HepG2 (cell line): ENCODE data around the gene CCDC117. TPM values are rescaled to one million over a fixed set of nuclear protein-coding genes. Genes with fewer than 3 reads are reported as not detected.
A peak's percentile ranks its signal among the peaks of the same experiment; 100 is the strongest.

Experiments
- BATF2 ChIP-seq: sonication (generic); formaldehyde crosslinking; IDR thresholded peaks from 2 replicates; pipeline ENCODE4 v1.8.0; 2022; ENCODE audit warnings: mild to moderate bottlenecking, missing genetic modification reagents, moderate library complexity
- EHMT2 ChIP-seq: fragments of 200-600 bp; sonication (generic); IDR thresholded peaks from 2 replicates; pipeline ENCODE4 v1.7.0; 2017; ENCODE audit warnings: antibody characterized with exemption, low read depth, low read length, borderline replicate concordance
- ELK4 ChIP-seq: sonication (generic); formaldehyde crosslinking; IDR thresholded peaks from 2 replicates; pipeline ENCODE4 v1.9.0; 2021; ENCODE audit warnings: missing genetic modification reagents, borderline replicate concordance
- ISL2 ChIP-seq: sonication (generic); formaldehyde crosslinking; IDR thresholded peaks from 2 replicates; pipeline ENCODE4 v1.5.0; 2020; ENCODE audit warnings: missing genetic modification reagents
- MAFF ChIP-seq: IDR thresholded peaks from 2 replicates; pipeline ENCODE4 v1.6.1; 2011; ENCODE audit warnings: low read depth, low read length, improper control_type of control experiment
- MNT ChIP-seq: fragments of 450-650 bp; IDR thresholded peaks from 2 replicates; pipeline ENCODE4 v1.6.1; 2016
- MTF1 ChIP-seq: sonication (generic); formaldehyde crosslinking; IDR thresholded peaks from 2 replicates; pipeline ENCODE4 v1.5.0; 2020; ENCODE audit warnings: missing genetic modification reagents
- NBN ChIP-seq: fragments of 450-650 bp; conservative IDR thresholded peaks from 2 replicates; pipeline ENCODE4 v1.6.1; 2017
- NFAT5 ChIP-seq: sonication (generic); formaldehyde crosslinking; IDR thresholded peaks from 2 replicates; pipeline ENCODE4 v1.4.0; 2020; ENCODE audit warnings: missing genetic modification reagents
- NFE2L2 ChIP-seq: fragments of 150-350 bp; IDR thresholded peaks from 2 replicates; pipeline ENCODE4 v1.6.1; 2014; ENCODE audit warnings: low read length
- POLR2G ChIP-seq: fragments of 200-400 bp; formaldehyde crosslinking; IDR thresholded peaks from 2 replicates; pipeline ENCODE4 v1.6.1; 2018; ENCODE audit warnings: mild to moderate bottlenecking, low read depth, low read length, moderate library complexity
- SRSF4 ChIP-seq: fragments of 200-400 bp; formaldehyde crosslinking; IDR thresholded peaks from one replicate; pipeline ENCODE4 v1.6.1; 2018; ENCODE audit warnings: mild to moderate bottlenecking, low read depth, low read length, moderate library complexity; ENCODE audit not compliant: poor library complexity, severe bottlenecking
- U2AF2 ChIP-seq: fragments of 200-400 bp; formaldehyde crosslinking; IDR thresholded peaks from 2 replicates; pipeline ENCODE4 v1.6.1; 2017; ENCODE audit warnings: low read depth, mild to moderate bottlenecking, low read length
- YEATS4 ChIP-seq: sonication (generic); formaldehyde crosslinking; IDR thresholded peaks from 2 replicates; pipeline ENCODE4 v1.4.0; 2020; ENCODE audit warnings: missing genetic modification reagents, borderline replicate concordance
- ZNF605 ChIP-seq: sonication (generic); formaldehyde crosslinking; IDR thresholded peaks from 2 replicates; pipeline ENCODE4 v1.8.0; 2022; ENCODE audit warnings: mild to moderate bottlenecking, missing genetic modification reagents
- ZNF629 ChIP-seq: sonication (generic); formaldehyde crosslinking; conservative IDR thresholded peaks from 2 replicates; pipeline ENCODE4 v1.5.0; 2020; ENCODE audit warnings: missing genetic modification reagents
- polyA plus RNA-seq, 8 experiments: library from polyadenylated mRNA; depleted of rRNA in 3 of 8; stranded (reverse) in 7 of 8; unstranded in 1 of 8; fragments of >200 nt; fragmentation: Illumina TruSeq in 4 of 8; extraction: Trizol in 4 of 8; gene quantifications; 2 replicates each; pipeline versions ENCODE4 v1.2.1 to v1.2.3, GENCODE V29; 2011 to 2016; ENCODE audit warnings: low read depth in 4 of 8, missing spikeins in 1 of 8, mixed read lengths in 1 of 8; ENCODE audit not compliant: insufficient read depth in 1 of 8
- total RNA-seq, 5 experiments: library from RNA; depleted of rRNA; stranded (reverse); fragments of >200 nt; fragmentation: Illumina TruSeq; extraction: Trizol; gene quantifications; 2 replicates each; pipeline ENCODE4 v1.2.3, GENCODE V29; 2016; ENCODE audit warnings: low read depth in 1 of 5

The CCDC117 gene
- total and polyA plus RNA-seq, 2 of the 13 experiments (the other 11 are each of a cell fraction or from before 2014, with no cell fraction given) = 12.6 to 34.2 TPM

GRCh38 chr22:28792491-28793383, 20.2 kb downstream of the CCDC117 start (continued):
- TF ChIP-seq U2AF2 = no peak
- peak; percentile 97 for TF ChIP-seq POLR2G
- no peak for TF ChIP-seq EHMT2
- no peak for TF ChIP-seq NBN
- no peak for TF ChIP-seq NFAT5 (CRISPR knock-in tag)
- TF ChIP-seq ZNF629 = no peak
- no peak for TF ChIP-seq BATF2 (CRISPR knock-in tag)
- TF ChIP-seq MAFF = no peak
- TF ChIP-seq YEATS4 (CRISPR knock-in tag) = no peak
- no peak for TF ChIP-seq ELK4
- no peak for TF ChIP-seq MNT
- no peak for TF ChIP-seq SRSF4
- no peak for TF ChIP-seq NFE2L2
- 0 out of 2 replicates have a peak, but pooled peaks have one; percentile 29 for TF ChIP-seq MTF1
- no peak for TF ChIP-seq ZNF605 (CRISPR knock-in tag)
- TF ChIP-seq ISL2 (CRISPR knock-in tag) = no peak
